Measurements from ENCODE around the gene D2HGDH.

DNA sequence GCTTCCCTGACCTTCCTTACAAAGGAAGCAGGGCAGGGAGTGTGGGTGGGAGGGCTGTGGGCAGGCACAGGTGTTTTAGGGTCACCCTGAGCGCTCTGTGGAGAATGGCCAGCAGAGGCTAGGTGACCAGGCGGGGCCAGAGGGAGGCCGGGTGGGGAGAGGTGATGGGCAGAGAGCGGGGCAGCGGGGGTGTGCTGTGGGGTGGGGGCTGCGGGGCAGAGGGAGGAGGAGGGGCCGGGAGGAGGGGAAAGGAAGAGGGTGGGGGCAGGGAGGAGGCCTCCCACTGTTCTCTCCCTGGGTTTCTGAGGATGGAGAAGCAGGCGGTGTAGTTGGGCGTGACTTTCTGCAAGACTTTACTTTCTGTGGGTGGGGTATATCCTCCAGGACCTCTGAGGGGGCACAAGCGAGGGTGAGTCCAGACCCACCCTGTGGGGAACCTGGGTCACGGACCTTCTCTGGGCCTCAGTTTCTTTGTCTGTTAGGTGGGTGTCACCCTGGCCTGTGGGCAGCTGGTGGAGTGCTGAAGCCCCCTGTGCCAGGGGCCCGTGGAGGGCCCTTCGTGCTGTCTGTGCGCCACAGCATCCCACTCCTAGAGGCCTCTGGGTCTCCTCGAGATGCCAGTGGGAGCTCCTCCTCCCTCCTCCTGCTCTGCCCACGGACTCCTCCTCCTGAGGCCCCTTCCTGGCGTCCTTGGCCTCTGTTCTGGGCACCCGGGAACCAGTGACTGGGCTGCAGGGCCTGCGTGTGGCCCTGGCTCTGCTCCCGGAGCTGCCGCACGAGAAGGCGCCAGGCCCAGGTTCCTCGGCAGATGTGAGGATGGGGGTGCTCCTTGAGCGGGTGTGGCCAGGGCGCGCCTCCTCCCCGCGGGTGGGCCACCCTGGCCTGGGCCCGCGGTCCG lies 68.2 kb downstream of the D2HGDH start:
- TF ChIP-seq POLR2A (IDR thresholded peaks at IDR 0.05; ENCODE audit: borderline replicate concordance, extremely low read depth, insufficient read depth, insufficient read length) (no peak), RAD21 (IDR thresholded peaks at IDR 0.05; ENCODE audit: low read depth) (no peak), ZNF274 (IDR thresholded peaks at IDR 0.05; ENCODE audit: low read depth, low read length) (no peak), ZFX (IDR thresholded peaks at IDR 0.05) (no peak), YY1 (IDR thresholded peaks at IDR 0.05; ENCODE audit: extremely low read depth, insufficient replicate concordance, low read depth, low read length) (no peak), CBX3 (IDR thresholded peaks at IDR 0.05; ENCODE audit: low read depth) (no peak), EGR1 (IDR thresholded peaks at IDR 0.05; ENCODE audit: low read depth) (no peak), POLR2AphosphoS5 (IDR thresholded peaks at IDR 0.05; ENCODE audit: low read depth, low read length) (no peak), FOSL1 (IDR thresholded peaks at IDR 0.05; ENCODE audit: low read depth) (no peak)
- TF ChIP-seq, protein P1, sequence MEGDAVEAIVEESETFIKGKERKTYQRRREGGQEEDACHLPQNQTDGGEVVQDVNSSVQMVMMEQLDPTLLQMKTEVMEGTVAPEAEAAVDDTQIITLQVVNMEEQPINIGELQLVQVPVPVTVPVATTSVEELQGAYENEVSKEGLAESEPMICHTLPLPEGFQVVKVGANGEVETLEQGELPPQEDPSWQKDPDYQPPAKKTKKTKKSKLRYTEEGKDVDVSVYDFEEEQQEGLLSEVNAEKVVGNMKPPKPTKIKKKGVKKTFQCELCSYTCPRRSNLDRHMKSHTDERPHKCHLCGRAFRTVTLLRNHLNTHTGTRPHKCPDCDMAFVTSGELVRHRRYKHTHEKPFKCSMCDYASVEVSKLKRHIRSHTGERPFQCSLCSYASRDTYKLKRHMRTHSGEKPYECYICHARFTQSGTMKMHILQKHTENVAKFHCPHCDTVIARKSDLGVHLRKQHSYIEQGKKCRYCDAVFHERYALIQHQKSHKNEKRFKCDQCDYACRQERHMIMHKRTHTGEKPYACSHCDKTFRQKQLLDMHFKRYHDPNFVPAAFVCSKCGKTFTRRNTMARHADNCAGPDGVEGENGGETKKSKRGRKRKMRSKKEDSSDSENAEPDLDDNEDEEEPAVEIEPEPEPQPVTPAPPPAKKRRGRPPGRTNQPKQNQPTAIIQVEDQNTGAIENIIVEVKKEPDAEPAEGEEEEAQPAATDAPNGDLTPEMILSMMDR (IDR thresholded peaks at IDR 0.05 in 2 of 3, conservative IDR thresholded peaks at IDR 0.05 in 1 of 3; ENCODE audit: borderline replicate concordance in 1 of 3, insufficient read depth in 1 of 3, low read depth in 2 of 3, low read length in 2 of 3) = no peak
- TF ChIP-seq, protein P2, sequence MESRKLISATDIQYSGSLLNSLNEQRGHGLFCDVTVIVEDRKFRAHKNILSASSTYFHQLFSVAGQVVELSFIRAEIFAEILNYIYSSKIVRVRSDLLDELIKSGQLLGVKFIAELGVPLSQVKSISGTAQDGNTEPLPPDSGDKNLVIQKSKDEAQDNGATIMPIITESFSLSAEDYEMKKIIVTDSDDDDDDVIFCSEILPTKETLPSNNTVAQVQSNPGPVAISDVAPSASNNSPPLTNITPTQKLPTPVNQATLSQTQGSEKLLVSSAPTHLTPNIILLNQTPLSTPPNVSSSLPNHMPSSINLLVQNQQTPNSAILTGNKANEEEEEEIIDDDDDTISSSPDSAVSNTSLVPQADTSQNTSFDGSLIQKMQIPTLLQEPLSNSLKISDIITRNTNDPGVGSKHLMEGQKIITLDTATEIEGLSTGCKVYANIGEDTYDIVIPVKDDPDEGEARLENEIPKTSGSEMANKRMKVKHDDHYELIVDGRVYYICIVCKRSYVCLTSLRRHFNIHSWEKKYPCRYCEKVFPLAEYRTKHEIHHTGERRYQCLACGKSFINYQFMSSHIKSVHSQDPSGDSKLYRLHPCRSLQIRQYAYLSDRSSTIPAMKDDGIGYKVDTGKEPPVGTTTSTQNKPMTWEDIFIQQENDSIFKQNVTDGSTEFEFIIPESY (IDR thresholded peaks at IDR 0.05; ENCODE audit: extremely low read depth, insufficient replicate concordance, low read length) = no peak
- TF ChIP-seq, protein P3, sequence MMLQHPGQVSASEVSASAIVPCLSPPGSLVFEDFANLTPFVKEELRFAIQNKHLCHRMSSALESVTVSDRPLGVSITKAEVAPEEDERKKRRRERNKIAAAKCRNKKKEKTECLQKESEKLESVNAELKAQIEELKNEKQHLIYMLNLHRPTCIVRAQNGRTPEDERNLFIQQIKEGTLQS (IDR thresholded peaks at IDR 0.05) = no peak
